Stimulated activated naive CD8-positive, alpha-beta T cell treated with anti-CD3 and anti-CD28 coated beads, Interleukin-15, amount 100 ng/mL, for 72 hours (primary cell): ENCODE measurements around the gene RAB3IL1.

ENCODE experiments used
- ATAC-seq: fragments of 150-1000 bp; cut with Tn5 transposase; 2 replicates; pipeline ENCODE4 v1.10.0; 2021; ENCODE audit warnings: mild to moderate bottlenecking, moderate library complexity
- DNase-seq, 2 donors: peaks; one replicate each; pipeline ENCODE4 v3.0.0; 2021 to 2022
- H3K27ac Mint-ChIP-seq, 2 donors: one replicate each; pipeline ENCODE4 v1.8.0; 2022; ENCODE audit warnings: mild to moderate bottlenecking in 2 of 2, mixed read lengths in 2 of 2, moderate library complexity in 2 of 2
- H3K27me3 Mint-ChIP-seq: one replicate; pipeline ENCODE4 v1.8.0; 2022; ENCODE audit warnings: mixed read lengths
- H3K4me1 Mint-ChIP-seq: one replicate; pipeline ENCODE4 v1.8.0; 2022; ENCODE audit warnings: mild to moderate bottlenecking, mixed read lengths
- H3K4me3 Mint-ChIP-seq, 2 donors: one replicate each; pipeline ENCODE4 v1.8.0; 2022; ENCODE audit warnings: mild to moderate bottlenecking in 2 of 2, mixed read lengths in 2 of 2, moderate library complexity in 1 of 2
- H3K9me3 Mint-ChIP-seq, 2 donors: one replicate each; pipeline ENCODE4 v1.8.0; 2022; ENCODE audit warnings: mixed read lengths in 2 of 2

Gene RAB3IL1

DNA sequence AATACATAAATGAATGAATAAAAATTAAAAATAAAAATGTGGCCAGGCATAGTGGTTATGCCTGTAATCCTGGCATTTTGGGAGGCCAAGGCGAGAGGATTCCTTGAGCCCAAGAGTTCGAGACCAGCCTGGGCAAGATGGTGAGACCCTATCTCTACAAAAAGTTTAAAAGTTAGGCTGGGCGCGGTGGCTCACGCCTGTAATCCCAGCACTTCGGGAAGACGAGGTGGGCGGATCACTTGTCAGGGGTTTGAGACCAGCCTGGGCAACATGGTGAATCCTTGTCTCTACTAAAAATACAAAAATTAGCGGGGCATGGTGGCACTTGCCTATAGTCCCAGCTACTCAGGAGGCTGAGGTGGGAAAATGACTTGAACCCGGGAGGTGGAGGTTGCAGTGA is 23.1 kb upstream of the RAB3IL1 start:
- H3K4me3 Mint-ChIP-seq = no peak overlapping the region
- H3K9me3 Mint-ChIP-seq = peaks cover 17 to 18% of the 10 kb centered on the region in 2 donors
- H3K27me3 Mint-ChIP-seq = peaks cover 7% of the 10 kb centered on the region
- ATAC-seq (no peak), DNase-seq (no peak)
- no peak overlapping the region for H3K27ac Mint-ChIP-seq
- no peaks in the 10 kb centered on the region for H3K4me1 Mint-ChIP-seq

DNA sequence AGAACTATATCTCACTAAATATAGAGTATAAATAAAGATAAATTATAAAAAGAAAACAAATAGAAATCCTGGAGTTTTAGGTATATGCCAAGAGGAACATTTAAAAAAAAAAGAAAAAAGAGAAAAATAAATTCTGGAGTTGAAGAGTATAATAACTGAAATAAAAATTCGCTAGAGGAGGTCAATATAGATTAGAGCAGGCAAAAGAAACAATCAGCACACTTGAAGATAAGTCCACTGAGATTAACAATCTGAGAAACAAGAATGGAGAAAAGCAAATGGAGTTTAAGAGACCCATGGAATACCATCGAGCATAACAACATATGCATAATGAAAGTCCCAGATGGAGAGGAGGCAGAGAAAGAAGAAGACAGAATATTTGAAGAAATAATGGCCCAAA is 18.5 kb upstream of the RAB3IL1 start:
- ATAC-seq (no peak), DNase-seq (no peak)
- Mint-ChIP-seq H3K4me1 (no peaks in the 10 kb centered on the region), H3K4me3 (no peak overlapping the region), H3K27ac (no peak overlapping the region), H3K9me3 (peaks cover 18 to 28% of the 10 kb centered on the region in 2 donors), H3K27me3 (peaks cover 12% of the 10 kb centered on the region)

DNA sequence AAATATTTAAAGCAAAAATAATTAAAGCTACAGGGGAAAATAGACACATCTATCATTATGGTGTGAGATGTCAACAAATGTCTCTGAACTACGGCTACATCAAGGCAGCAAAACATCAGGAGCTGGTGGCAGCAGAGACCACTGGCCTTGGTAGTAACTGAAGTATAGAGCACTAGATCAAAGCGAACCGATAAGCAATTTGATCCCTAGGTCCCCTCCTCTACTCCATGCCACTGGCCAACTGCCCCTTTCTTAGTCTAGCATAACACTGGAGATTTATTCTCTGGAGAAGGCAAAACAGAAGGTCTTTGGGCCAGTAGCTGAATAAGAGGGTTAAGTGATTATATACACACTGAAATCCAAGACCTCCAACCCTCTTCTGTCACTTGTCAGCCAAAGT is 13.6 kb upstream of the RAB3IL1 start:
- Mint-ChIP-seq H3K27me3 (peaks cover 5% of the 10 kb centered on the region), H3K27ac (no peak overlapping the region), H3K4me3 (no peak overlapping the region), H3K4me1 (no peaks in the 10 kb centered on the region), H3K9me3 (peaks cover 3 to 14% of the 10 kb centered on the region in 2 donors)
- ATAC-seq = no peak
- peak in 1 of 2 donors; percentile 3 for DNase-seq

DNA sequence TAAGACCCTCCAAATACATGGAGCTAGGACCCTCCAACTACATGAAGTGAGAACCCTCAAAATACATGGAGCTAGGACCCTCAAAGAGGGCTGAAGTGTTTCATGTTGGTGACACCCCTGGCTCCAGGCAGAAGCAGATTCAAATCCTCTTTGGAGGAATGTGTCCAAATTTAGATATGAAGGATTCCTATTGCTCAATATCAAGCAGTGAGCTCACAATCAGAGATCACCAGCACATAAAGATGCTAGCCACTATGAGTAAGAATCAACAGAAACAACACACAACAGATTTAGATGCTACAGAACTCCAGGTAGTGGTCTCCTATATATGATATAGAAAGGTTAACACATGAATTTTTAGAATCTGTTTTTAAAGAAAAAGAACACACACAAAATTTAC is 11.2 kb upstream of the RAB3IL1 start:
- Mint-ChIP-seq H3K4me3 (no peak overlapping the region), H3K27ac (no peak overlapping the region), H3K4me1 (no peaks in the 10 kb centered on the region), H3K9me3 (peaks cover 0 to 11% of the 10 kb centered on the region in 2 donors), H3K27me3 (peaks cover 5% of the 10 kb centered on the region)
- ATAC-seq (no peak), DNase-seq (no peak)

DNA sequence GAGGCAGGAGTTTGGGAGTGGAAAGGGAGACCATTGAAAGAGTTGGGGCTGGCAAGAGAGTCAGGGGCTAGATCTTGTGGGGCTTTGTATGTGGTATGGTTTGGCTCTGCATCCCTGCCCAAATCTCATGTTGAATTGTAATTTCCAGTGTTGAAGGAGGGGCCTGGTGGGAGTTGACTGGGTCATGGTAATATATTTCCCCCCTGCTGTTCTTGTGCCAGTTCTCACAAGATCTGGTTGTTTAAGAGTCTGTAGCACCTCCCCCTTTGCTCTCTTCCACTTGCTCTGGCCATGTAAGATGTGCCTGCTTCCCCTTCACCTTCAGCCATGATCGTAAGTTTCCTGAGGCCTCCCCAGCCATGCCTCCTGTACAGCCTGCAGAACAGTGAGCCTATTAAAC is 10.1 kb upstream of the RAB3IL1 start:
- ATAC-seq (no peak), DNase-seq (no peak)
- H3K27ac Mint-ChIP-seq = peak overlapping the region; percentile 8 to 30
- no peaks in the 10 kb centered on the region for H3K4me1 Mint-ChIP-seq
- H3K4me3 Mint-ChIP-seq = no peak overlapping the region
- peaks cover 5% of the 10 kb centered on the region for H3K27me3 Mint-ChIP-seq
- H3K9me3 Mint-ChIP-seq = peaks cover 0 to 5% of the 10 kb centered on the region in 2 donors

DNA sequence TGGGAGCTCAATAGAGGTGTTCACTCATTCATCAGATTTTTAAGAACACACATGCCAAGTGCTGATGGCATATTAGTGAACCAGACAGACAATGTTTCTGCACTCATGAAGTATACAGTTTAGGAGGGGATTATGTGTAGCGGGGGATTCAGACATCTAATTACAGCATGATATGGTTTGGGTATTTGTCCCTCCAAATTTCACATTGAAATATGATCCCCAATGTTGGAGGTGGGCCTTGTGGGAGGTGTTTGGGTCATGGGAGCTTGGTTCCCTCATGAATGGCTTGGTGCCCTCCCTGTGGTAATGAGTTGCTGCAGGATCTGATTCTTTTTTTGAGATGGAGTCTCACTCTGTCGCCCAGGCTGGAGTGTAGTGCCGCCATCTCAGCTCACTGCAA is 8.9 kb upstream of the RAB3IL1 start:
- Mint-ChIP-seq H3K4me1 (no peaks in the 10 kb centered on the region), H3K27me3 (peaks cover 6% of the 10 kb centered on the region), H3K4me3 (no peak overlapping the region), H3K27ac (no peak overlapping the region), H3K9me3 (no peaks in the 10 kb centered on the region)
- ATAC-seq (no peak), DNase-seq (no peak)

DNA sequence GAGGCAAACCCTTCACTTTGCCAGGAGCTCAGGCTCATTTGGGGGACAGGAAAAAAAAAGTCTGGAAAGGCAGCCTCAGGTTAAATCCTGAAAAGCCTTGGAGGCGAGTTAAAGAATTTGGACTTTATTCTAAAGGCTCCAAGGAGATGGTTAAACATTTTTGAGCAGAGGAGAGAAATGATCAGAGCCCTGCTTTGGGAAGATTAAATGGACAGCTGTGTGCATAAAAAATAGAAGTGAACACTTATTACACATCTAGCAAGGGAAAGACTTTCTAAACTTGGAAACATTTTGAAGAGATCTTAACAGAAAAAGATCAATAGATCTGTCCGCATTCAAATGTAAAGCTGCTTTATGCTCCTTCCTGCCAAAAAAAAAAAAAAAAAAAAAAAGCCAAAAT is 8.4 kb upstream of the RAB3IL1 start:
- Mint-ChIP-seq H3K4me3 (no peak overlapping the region), H3K27me3 (peaks cover 11% of the 10 kb centered on the region), H3K4me1 (no peaks in the 10 kb centered on the region), H3K9me3 (no peaks in the 10 kb centered on the region), H3K27ac (no peak overlapping the region)
- DNase-seq = no peak
- no peak for ATAC-seq

DNA sequence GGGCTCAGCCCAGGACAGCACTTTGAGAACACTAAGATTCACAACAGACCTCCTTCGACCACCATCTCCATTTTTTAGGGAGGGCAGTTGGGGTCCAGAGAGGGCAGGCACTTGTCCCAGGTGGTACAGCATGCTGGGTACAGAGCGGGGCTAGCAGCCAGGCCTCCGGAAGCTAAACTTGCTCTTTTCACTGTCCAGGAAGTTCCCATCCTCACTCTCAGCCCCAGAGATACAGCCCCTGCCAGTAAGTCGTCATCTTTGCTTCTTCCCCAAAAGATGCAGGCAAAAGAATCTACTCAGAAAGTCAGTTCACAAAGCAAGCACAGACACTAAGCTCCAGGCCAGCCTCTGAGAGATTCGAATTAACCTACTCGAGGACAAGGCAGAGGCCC is 6.7 kb upstream of the RAB3IL1 start:
- ATAC-seq (no peak), DNase-seq (no peak)
- Mint-ChIP-seq H3K4me1 (no peaks in the 10 kb centered on the region), H3K9me3 (no peaks in the 10 kb centered on the region), H3K4me3 (no peak overlapping the region), H3K27ac (no peak overlapping the region), H3K27me3 (peaks cover 26% of the 10 kb centered on the region)

DNA sequence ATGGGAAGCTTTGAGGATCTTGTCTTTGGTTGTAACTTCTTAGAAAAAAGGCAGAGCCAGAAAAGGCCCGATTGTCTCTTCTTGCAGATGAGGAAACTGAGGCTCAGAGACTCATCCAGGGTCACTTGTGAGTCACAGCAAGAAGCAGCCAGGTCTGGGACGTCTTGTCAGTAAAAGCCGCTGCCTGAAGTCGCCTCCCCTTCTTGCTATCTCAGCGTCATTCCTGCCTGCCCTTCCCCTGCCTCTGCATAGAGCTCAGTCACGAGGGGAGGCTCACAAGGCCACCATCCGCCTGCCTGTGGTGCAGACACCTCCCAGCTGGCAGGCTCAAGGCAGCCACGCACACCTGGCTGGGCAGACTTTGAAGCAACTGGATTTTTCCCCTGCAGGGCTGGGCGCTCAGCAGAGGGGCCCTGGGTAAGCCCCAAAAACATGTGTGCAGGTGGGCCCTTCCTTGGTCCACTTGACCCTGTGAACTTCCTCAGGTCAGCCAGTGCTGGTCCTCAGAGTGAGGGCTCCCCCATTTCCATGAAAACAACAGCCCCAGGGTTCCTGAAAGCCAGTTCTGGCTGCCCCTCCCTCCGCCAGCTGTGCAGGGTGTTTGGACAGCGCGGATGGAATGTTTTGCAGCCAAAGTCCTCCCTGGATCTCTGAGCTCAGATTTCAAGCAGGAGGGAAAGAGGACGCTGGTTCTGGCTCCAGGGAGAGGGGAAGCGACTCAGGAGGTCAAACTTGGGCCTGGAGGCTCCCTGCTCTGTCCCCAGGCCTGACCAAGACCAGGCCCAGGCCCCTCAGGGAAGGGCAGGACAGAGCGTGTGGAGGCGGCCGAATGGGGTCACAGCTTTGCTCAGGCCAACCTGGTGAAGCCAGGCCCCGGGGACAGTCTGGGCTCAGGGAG is 6.0 kb upstream of the RAB3IL1 start:
- Mint-ChIP-seq H3K9me3 (no peaks in the 10 kb centered on the region), H3K27me3 (peaks cover 33% of the 10 kb centered on the region), H3K27ac (peak overlapping the region in 1 of 2 donors; percentile 29), H3K4me3 (no peak overlapping the region), H3K4me1 (no peaks in the 10 kb centered on the region)
- peak in 1 of 2 donors; percentile 4 for DNase-seq
- ATAC-seq = no peak

DNA sequence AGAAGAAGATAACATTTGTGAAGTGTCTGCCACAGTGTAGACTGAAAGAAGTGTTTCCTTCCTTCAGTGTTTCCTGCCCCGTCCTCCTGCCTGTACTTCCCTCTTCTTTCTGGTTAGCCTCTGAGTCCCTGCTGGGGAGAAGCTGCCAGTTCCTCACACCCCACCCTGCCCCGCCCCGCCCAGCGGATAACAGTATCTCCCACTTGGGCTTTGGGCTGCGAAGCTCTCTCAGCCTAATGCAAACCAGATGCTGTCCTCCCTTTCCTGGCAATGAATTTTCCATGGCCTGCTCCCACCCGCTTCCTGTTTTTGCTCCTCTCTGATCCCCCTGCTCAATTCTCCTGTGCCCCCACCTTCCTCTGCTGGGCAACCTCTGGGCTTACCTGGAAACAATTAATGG is 5.2 kb upstream of the RAB3IL1 start:
- peaks cover 41% of the 10 kb centered on the region for H3K27me3 Mint-ChIP-seq
- peaks cover 8% of the 10 kb centered on the region for H3K4me1 Mint-ChIP-seq
- peak overlapping the region in 1 of 2 donors; percentile 41 for H3K27ac Mint-ChIP-seq
- H3K4me3 Mint-ChIP-seq = no peak overlapping the region
- DNase-seq (peak in 1 of 2 donors; percentile 1), ATAC-seq (no peak)
- H3K9me3 Mint-ChIP-seq = no peaks in the 10 kb centered on the region

DNA sequence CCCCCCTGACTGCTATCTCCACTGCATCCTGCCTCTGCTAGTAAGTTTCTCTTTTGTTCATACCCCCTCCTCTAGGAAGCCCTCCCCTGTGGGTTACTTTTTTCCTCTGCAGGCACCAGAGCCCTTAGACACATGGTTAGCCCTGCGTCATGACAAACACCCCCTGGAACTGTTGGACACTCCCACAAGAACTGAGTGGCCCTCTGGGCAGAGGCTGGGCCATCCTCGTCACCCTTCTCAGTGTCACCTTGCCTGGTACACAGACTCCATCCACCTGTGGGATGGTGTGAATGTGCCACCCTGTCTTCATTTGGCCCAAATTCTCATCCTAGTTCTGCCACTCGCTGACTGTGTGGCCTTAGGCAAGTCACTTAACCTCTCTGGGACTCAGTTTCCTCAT is 4.1 kb upstream of the RAB3IL1 start:
- no peak for ATAC-seq
- peaks cover 13% of the 10 kb centered on the region for H3K4me1 Mint-ChIP-seq

DNA sequence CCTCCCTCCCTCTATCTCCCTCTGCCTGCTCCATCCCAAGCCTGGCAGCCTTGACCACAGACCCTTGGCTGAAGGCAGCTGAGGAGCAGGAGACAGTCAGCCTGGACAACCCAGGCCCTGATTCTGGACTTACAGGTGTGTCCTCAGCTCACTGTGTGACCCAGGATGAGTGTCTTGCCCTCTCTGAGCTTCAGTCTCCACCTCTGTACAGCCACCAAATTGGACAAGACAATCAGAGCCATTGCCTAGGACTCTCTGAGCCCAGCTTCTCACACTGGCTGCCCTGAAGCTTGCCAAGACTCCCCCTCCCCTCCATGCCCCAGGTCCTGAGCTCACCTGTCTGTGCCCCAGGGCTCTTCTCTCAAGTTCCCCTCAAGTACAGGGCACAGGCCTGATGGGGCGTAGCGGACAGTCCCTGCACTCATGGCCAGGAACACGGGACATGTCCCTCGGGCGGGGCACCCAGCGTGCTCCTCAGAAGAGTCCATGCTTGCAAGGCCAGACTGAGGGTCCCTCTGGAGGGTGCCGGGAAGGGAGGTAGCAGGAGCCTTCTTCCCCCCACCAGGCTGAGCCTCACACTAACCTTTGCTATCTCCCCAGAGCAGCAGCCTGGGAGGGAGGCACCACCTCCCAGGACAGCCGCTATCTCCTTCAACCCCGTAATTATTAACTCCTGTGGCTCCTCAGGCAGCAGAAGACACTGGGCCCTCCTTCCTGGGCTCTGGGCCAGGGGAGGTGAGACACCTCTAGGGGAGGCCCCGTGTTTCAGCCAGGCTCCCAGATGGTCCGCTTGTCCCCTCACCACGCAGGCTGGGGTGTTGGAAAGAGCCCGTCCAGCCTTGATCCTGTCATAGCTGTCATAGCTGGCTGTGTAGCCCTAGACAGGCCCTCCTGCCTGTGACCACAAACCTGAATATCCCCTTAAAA is 2.6 kb upstream of the RAB3IL1 start:
- peaks cover 64% of the 10 kb centered on the region for H3K27me3 Mint-ChIP-seq
- peak in 1 of 2 donors; percentile 6 for DNase-seq
- H3K4me1 Mint-ChIP-seq = peaks cover 15% of the 10 kb centered on the region
- peak; percentile 22 for ATAC-seq
- no peak overlapping the region for H3K4me3 Mint-ChIP-seq
- peak overlapping the region in 1 of 2 donors; percentile 14 for H3K27ac Mint-ChIP-seq
- no peaks in the 10 kb centered on the region for H3K9me3 Mint-ChIP-seq

More for the DNA sequence above, 4.1 kb upstream of the RAB3IL1 start:
- Mint-ChIP-seq H3K4me3 (no peak overlapping the region), H3K27ac (no peak overlapping the region), H3K27me3 (peaks cover 50% of the 10 kb centered on the region), H3K9me3 (no peaks in the 10 kb centered on the region)
- no peak for DNase-seq

DNA sequence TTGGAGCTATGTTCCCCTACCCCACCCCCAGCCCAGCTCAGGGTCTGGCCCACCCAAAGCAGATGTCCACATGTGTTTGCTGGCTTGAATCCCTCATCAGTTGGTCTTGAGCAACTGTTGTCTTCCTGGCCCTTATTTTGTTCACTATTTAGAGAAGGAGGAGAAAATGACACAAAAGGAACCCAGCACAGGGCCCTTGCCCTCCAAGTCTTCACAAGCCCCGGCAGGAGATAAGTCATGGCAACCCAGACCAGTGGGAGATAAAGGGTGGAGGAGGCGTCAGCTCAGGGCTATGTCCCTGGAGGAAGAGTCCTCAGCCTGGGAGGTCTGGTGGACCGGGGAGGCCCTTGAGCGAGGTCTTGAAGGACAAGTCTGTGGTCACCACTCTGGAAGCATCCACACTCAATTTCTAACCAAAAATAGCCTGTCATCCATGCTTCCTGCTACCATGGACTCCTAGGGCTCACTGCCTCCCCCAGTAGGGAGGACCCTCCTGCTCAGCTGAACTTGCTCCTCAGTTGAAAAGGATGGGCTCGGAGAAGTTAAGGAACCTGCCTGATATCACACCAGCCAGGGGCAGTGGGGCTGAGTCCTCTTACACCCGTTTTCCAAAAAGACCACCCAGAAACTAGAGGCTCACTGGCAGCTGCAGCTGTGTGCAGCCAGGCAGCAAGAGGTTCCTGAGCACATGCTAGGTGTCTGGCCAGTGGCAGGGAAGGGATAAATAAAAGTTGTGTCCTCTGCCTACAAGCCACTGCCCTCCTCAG is 1.8 kb upstream of the RAB3IL1 start:
- DNase-seq (peak in 1 of 2 donors; percentile 9), ATAC-seq (no peak)
- Mint-ChIP-seq H3K27ac (no peak overlapping the region), H3K4me1 (peaks cover 15% of the 10 kb centered on the region), H3K4me3 (no peak overlapping the region), H3K27me3 (peaks cover 73% of the 10 kb centered on the region), H3K9me3 (no peaks in the 10 kb centered on the region)

DNA sequence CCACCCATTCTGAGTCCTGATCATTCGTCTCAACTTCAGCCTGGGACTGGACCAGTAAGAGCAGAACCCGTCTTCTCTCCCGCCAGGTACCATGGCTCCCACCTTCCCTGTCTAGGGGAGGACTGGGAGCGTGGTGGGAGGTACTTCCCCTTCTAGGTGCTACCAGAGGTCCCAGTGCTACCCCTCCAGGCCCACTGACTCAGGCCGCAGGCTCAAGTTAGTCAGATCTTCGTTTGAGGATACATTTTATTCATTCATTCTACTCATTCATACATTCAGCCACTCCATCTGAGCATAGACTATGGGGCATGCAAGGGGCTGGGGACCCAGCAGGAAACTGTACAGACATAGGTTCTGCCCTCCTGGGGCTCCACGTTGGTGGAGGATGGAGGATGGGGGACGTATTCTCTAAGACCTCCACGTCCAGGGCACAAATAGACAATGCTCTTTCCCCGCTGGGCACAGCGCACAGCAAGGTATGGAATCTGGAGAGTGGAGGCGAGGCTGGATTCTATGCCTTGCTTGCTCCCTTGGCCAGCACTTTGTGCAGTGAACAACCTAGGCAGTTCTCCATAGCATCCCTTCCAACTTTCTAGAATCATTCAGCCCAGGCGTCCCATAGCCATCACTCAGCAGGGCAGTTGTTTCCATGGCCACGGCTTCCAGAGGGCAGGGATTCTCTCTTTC is 1.0 kb upstream of the RAB3IL1 start:
- peak overlapping the region; percentile 73 to 86 for H3K4me3 Mint-ChIP-seq
- ATAC-seq (no peak), DNase-seq (peak in 1 of 2 donors; percentile 7)
- H3K4me1 Mint-ChIP-seq = peaks cover 15% of the 10 kb centered on the region
- no peak overlapping the region for H3K27ac Mint-ChIP-seq
- H3K27me3 Mint-ChIP-seq = peaks cover 78% of the 10 kb centered on the region
- no peaks in the 10 kb centered on the region for H3K9me3 Mint-ChIP-seq
